KMS-11 (cell line): ENCODE results near the gene PCNT.

ENCODE experiments used
- H2AFZ ChIP-seq: fragments of 200-600 bp; sonication (generic); 2 replicates; pipeline ENCODE4 v1.6.1; 2016; ENCODE audit warnings: antibody characterized with exemption, mixed run types, low read depth
- H3K27ac ChIP-seq: fragments of 200-600 bp; sonication (generic); 2 replicates; pipeline ENCODE4 v1.6.1; 2016; ENCODE audit warnings: mild to moderate bottlenecking, mixed run types
- H3K27me3 ChIP-seq: fragments of 200-600 bp; sonication (generic); 2 replicates; pipeline ENCODE4 v1.6.1; 2017; ENCODE audit warnings: mild to moderate bottlenecking, low read depth, mixed run types, moderate library complexity; ENCODE audit not compliant: insufficient read depth
- H3K36me3 ChIP-seq: fragments of 200-600 bp; sonication (generic); 2 replicates; pipeline ENCODE4 v1.6.1; 2017; ENCODE audit warnings: mild to moderate bottlenecking, mixed run types; ENCODE audit not compliant: insufficient read depth
- H3K4me1 ChIP-seq: fragments of 200-600 bp; sonication (generic); 2 replicates; pipeline ENCODE4 v1.6.1; 2016; ENCODE audit warnings: mild to moderate bottlenecking, low read depth, mixed run types; ENCODE audit not compliant: poor library complexity, severe bottlenecking
- H3K4me2 ChIP-seq: fragments of 200-600 bp; sonication (generic); 2 replicates; pipeline ENCODE4 v1.7.0; 2016; ENCODE audit warnings: mild to moderate bottlenecking, mixed run types
- H3K4me3 ChIP-seq: fragments of 200-600 bp; sonication (generic); IDR thresholded peaks from 2 replicates; pipeline ENCODE4 v1.6.1; 2017; ENCODE audit warnings: low read depth, low read length, mixed read lengths; ENCODE audit not compliant: insufficient read depth
- H3K79me2 ChIP-seq: fragments of 200-600 bp; sonication (generic); 2 replicates; pipeline ENCODE4 v1.6.1; 2016; ENCODE audit warnings: low read depth, mixed run types; ENCODE audit not compliant: insufficient read depth
- H3K9ac ChIP-seq: fragments of 200-600 bp; sonication (generic); 2 replicates; pipeline ENCODE4 v1.6.1; 2016; ENCODE audit warnings: mild to moderate bottlenecking, mixed run types
- H4K20me1 ChIP-seq: fragments of 200-600 bp; sonication (generic); 2 replicates; pipeline ENCODE4 v1.6.1; 2016; ENCODE audit warnings: mild to moderate bottlenecking, mixed run types; ENCODE audit not compliant: insufficient read depth
- CTCF ChIP-seq: fragments of 200-600 bp; sonication (generic); conservative IDR thresholded peaks from 2 replicates; pipeline ENCODE4 v1.6.1; 2017; ENCODE audit warnings: low read depth, mild to moderate bottlenecking, antibody characterized with exemption, low read length, moderate library complexity, mixed read lengths

PCNT gene

GRCh38 chr21:46329796-46330195, 5.8 kb downstream of the PCNT start:
- TF ChIP-seq CTCF = no peak
- H3K79me2 ChIP-seq = peaks cover 41% of the 10 kb centered on the region
- no peaks in the 10 kb centered on the region for H4K20me1 ChIP-seq
- H3K36me3 ChIP-seq = peaks cover 4% of the 10 kb centered on the region; the same call in 1 of the 2 replicates
- peaks cover 12% of the 10 kb centered on the region for H3K4me1 ChIP-seq
- H3K9ac ChIP-seq = no peak overlapping the region
- no peak overlapping the region for H3K4me2 ChIP-seq
- no peak overlapping the region for H2AFZ ChIP-seq
- no peak overlapping the region for H3K27ac ChIP-seq
- H3K4me3 ChIP-seq = no peak overlapping the region
- H3K27me3 ChIP-seq = no peaks in the 10 kb centered on the region

- Histone ChIP-seq H3K4me1 (no peaks in the 10 kb centered on the region), H2AFZ (no peak overlapping the region), H3K27me3 (no peaks in the 10 kb centered on the region), H3K4me2 (no peak overlapping the region), H4K20me1 (no peaks in the 10 kb centered on the region), H3K9ac (no peak overlapping the region), H3K27ac (no peak overlapping the region), H3K36me3 (0 out of 2 replicates have a peak, but pooled peaks cover 6% of the 10 kb centered on the region), H3K79me2 (no peaks in the 10 kb centered on the region; the same call in 1 of the 2 replicates), H3K4me3 (no peak overlapping the region)
- no peak for TF ChIP-seq CTCF
Measured at GRCh38 chr21:46334351-46335140, 10.6 kb downstream of the PCNT start.

GRCh38 chr21:46336603-46337002, 12.6 kb downstream of the PCNT start:
- Histone ChIP-seq H3K27me3 (no peaks in the 10 kb centered on the region), H3K4me1 (no peaks in the 10 kb centered on the region), H2AFZ (no peak overlapping the region), H3K4me2 (no peak overlapping the region), H3K36me3 (0 out of 2 replicates have a peak, but pooled peaks cover 8% of the 10 kb centered on the region), H3K27ac (no peak overlapping the region), H3K9ac (no peak overlapping the region), H3K4me3 (no peak overlapping the region), H4K20me1 (no peaks in the 10 kb centered on the region), H3K79me2 (peaks cover 1% of the 10 kb centered on the region; the same call in 1 of the 2 replicates)
- TF ChIP-seq CTCF = no peak

GRCh38 chr21:46340998-46341397, 17.0 kb downstream of the PCNT start:
- Histone ChIP-seq H3K79me2 (peaks cover 20% of the 10 kb centered on the region; the same call in 1 of the 2 replicates), H3K36me3 (0 out of 2 replicates have a peak, but pooled peaks cover 8% of the 10 kb centered on the region), H3K27me3 (no peaks in the 10 kb centered on the region)

More at GRCh38 chr21:46340998-46341397, 17.0 kb downstream of the PCNT start:
- Histone ChIP-seq H4K20me1 (no peaks in the 10 kb centered on the region), H3K4me3 (no peak overlapping the region), H2AFZ (no peak overlapping the region), H3K9ac (no peak overlapping the region), H3K27ac (no peak overlapping the region), H3K4me1 (no peaks in the 10 kb centered on the region), H3K4me2 (no peak overlapping the region)
- no peak for TF ChIP-seq CTCF
